ENCODE measurements around the gene AOAH.

Gene AOAH

DNA sequence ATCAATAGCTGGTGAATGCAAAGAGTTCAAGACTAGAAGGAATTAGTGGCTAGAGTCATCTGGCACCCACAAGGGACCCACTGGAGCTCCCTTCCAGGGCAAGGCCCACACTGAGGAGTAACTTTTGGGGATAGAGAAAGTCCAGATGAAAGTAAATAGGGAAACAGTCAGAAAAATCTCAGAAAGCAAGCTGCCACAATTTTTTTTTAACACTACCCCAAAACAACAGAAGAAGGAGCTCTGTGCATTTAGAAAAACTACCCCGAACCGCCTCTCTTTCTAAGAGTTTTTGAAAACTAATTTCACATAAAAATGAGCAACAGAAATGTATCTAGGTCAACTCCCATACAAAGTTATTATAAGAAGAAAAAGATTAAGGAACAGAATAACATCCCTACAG is 42.2 kb downstream of the AOAH start:
- H3K4me2 ChIP-seq, result no peak overlapping the region
- H4K20me1 ChIP-seq, result no peaks in the 10 kb centered on the region

DNA sequence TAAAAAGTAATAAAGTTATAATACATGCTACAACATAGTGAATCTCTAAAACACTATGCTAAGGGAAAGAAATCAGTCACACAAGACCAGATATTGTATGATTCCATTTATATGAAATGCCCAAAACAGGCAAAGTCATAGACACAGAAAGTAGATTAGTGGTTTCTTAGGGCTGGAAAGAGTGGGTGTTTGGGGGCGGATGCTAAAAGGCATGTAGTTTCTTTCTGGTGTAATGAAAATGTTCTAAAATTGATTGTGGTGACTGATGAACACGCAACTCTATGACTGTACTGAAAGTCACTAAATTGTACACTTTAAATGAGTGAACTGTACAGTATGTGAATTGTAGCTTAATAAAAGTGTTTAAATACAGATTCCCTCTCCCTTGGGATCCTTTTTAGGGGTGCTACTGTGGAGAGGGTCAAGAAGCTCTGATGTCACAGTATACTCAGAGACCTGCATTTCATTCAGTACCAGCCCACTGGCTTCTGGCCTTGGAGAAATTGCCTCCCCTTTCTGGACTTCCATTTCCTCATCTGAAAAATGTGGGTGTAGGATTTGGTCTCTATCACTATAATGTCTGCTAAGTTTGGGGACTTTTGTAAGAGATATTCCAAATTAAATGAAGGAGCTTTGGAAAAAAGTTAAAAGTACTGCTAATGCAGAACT is 46.4 kb downstream of the AOAH start:
- Histone ChIP-seq H3K4me3 (no peak overlapping the region), H3K9ac (no peak overlapping the region), H3K27ac (no peak overlapping the region), H3K4me1 (peaks cover 15% of the 10 kb centered on the region), H3K9me3 (no peaks in the 10 kb centered on the region), H4K20me1 (no peaks in the 10 kb centered on the region), H3K4me2 (peak overlapping the region; percentile 48), H3K36me3 (no peaks in the 10 kb centered on the region), H3K27me3 (no peaks in the 10 kb centered on the region)
- TF ChIP-seq Cebpa-rat (IDR thresholded peaks at IDR 0.05), result no peak

More for the DNA sequence above, 42.2 kb downstream of the AOAH start:
- Histone ChIP-seq H3K27me3 (no peaks in the 10 kb centered on the region), H3K9me3 (no peaks in the 10 kb centered on the region), H3K9ac (no peak overlapping the region), H3K4me1 (peaks cover 15% of the 10 kb centered on the region), H3K36me3 (no peaks in the 10 kb centered on the region), H3K27ac (no peak overlapping the region), H3K4me3 (no peak overlapping the region)
- no peak for TF ChIP-seq Cebpa-rat (IDR thresholded peaks at IDR 0.05)

DNA sequence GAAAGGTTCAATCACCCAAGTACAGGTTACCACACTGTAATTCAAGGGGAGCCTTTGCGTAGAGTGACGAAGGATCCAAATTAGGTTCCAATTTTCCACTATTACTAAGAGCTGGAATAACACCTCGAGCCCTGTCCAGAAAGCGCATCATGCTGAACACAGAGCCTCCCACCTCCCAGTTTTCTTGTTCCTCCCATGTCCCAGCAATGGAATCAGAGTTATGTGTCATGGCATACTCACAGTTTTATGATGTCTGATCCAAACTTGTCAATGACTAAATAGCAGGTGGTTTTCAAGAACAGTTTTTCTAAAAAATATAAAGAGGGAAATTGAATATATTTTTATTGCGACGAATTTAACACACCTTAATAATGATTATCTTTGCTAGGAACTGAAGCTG is 50.6 kb downstream of the AOAH start:
- Histone ChIP-seq H3K36me3 (no peaks in the 10 kb centered on the region), H3K9me3 (no peaks in the 10 kb centered on the region), H3K4me3 (no peak overlapping the region), H3K9ac (no peak overlapping the region), H3K27me3 (no peaks in the 10 kb centered on the region), H3K27ac (no peak overlapping the region), H3K4me1 (peaks cover 11% of the 10 kb centered on the region), H3K4me2 (no peak overlapping the region), H4K20me1 (no peaks in the 10 kb centered on the region)
- no peak for TF ChIP-seq Cebpa-rat (IDR thresholded peaks at IDR 0.05)

GRCh38 chr7:36671432-36671829 is 52.9 kb downstream of the AOAH start:
- no peak overlapping the region for H3K27ac ChIP-seq
- H3K9ac ChIP-seq, result no peak overlapping the region
- H3K4me1 ChIP-seq, result no peaks in the 10 kb centered on the region
- no peaks in the 10 kb centered on the region for H3K9me3 ChIP-seq
- H3K4me2 ChIP-seq, result no peak overlapping the region
- TF ChIP-seq Cebpa-rat (IDR thresholded peaks at IDR 0.05), result no peak
- H3K27me3 ChIP-seq, result no peaks in the 10 kb centered on the region
- no peak overlapping the region for H3K4me3 ChIP-seq
- H3K36me3 ChIP-seq, result no peaks in the 10 kb centered on the region
- H4K20me1 ChIP-seq, result no peaks in the 10 kb centered on the region

DNA sequence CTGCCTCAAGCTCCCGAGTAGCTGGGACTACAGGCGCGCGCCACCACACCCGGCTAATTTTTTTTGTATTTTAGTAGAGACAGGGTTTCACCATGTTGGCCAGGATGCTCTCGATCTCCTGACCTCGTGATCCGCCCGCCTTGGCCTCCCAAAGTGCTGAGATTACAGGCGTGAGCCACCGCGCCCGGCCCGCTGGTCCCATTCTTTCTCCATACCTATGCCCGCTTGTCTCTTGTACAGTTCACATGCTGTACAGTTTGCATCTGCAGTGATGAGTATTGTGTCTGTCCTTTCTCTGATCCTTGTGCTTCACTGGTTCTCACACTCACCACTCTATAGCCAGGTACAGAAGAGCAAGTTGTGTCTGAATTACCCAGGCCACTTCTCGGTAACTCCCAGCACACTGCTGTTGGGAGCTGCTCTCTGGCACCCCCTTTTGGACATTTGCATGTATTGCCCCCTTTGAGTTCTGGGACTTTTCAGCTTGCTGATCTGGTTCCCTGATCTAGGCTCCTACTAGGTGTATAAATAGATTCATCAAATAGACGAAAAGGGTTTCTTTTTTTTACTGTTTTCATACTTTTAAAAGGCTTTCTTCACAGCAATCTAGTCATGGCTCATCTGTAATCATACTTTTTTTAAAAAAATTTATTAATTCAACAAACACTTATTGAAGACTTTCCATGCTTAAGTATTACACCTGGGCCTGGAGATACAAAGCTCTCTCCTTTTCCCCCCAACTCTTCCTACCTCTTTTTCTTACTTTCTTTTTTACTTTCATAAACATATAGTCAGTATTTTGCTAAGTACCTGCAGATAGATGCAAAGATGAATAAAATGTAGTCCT is 53.5 kb downstream of the AOAH start:
- H3K4me3 ChIP-seq, result no peak overlapping the region
- no peaks in the 10 kb centered on the region for H3K4me1 ChIP-seq
- H3K9ac ChIP-seq, result no peak overlapping the region
- no peaks in the 10 kb centered on the region for H4K20me1 ChIP-seq
- no peak for TF ChIP-seq Cebpa-rat (IDR thresholded peaks at IDR 0.05)
- no peaks in the 10 kb centered on the region for H3K9me3 ChIP-seq
- H3K4me2 ChIP-seq, result no peak overlapping the region
- no peak overlapping the region for H3K27ac ChIP-seq
- H3K27me3 ChIP-seq, result no peaks in the 10 kb centered on the region
- H3K36me3 ChIP-seq, result no peaks in the 10 kb centered on the region

DNA sequence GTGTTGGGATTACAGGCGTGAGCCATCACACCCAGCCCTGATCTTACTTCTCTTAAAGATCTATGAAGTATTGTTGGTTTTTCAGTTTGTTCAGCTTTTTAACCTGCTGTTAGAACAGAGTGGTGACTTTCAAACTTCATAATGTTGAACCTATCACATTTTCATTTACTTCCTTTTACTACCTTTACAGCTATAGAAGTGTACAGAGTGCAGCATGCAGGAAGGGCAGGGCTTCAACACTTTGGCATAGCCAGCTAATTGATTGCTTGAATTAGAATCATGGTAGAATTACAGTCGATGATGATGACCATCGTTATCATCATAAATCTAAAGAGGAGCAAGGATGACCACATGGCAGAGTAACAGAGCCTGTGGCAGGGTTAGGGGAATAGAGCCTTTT is 55.5 kb downstream of the AOAH start:
- no peak overlapping the region for H3K9ac ChIP-seq
- H3K27me3 ChIP-seq, result no peaks in the 10 kb centered on the region
- no peaks in the 10 kb centered on the region for H3K4me1 ChIP-seq
- no peak overlapping the region for H3K27ac ChIP-seq
- H3K4me2 ChIP-seq, result no peak overlapping the region
- no peaks in the 10 kb centered on the region for H4K20me1 ChIP-seq
- no peaks in the 10 kb centered on the region for H3K36me3 ChIP-seq
- no peak for TF ChIP-seq Cebpa-rat (IDR thresholded peaks at IDR 0.05)
- H3K9me3 ChIP-seq, result no peaks in the 10 kb centered on the region
- no peak overlapping the region for H3K4me3 ChIP-seq

DNA sequence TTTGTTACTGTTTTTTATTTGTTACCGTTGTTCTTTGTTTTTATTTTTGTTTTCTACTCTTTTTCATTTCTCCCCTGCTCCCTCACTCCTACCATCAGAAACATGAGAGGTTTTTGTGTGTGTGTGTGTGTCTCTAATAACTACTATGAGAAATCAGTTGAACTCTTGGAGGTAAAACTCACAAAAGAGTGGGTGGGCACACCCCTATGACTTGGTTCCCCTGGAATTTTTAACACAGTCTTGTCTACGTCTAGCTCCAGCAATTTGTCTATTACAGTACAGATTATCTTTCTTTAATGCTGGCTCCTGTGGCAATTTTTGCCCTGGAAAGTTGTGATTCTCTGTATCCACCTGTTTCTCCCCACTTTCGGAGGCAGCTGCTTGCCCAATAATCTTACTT is 56.2 kb downstream of the AOAH start:
- H3K9ac ChIP-seq, result no peak overlapping the region
- no peaks in the 10 kb centered on the region for H3K9me3 ChIP-seq
- no peak overlapping the region for H3K27ac ChIP-seq
- no peak for TF ChIP-seq Cebpa-rat (IDR thresholded peaks at IDR 0.05)
- no peak overlapping the region for H3K4me2 ChIP-seq
- H4K20me1 ChIP-seq, result no peaks in the 10 kb centered on the region
- no peaks in the 10 kb centered on the region for H3K4me1 ChIP-seq
- no peak overlapping the region for H3K4me3 ChIP-seq
- no peaks in the 10 kb centered on the region for H3K27me3 ChIP-seq
- no peaks in the 10 kb centered on the region for H3K36me3 ChIP-seq

GRCh38 chr7:36667007-36667745 is 57.1 kb downstream of the AOAH start:
- Histone ChIP-seq H4K20me1 (no peaks in the 10 kb centered on the region), H3K27ac (no peak overlapping the region), H3K36me3 (no peaks in the 10 kb centered on the region), H3K4me1 (no peaks in the 10 kb centered on the region), H3K27me3 (no peaks in the 10 kb centered on the region), H3K9ac (no peak overlapping the region), H3K9me3 (no peaks in the 10 kb centered on the region), H3K4me2 (no peak overlapping the region), H3K4me3 (no peak overlapping the region)
- TF ChIP-seq Cebpa-rat (IDR thresholded peaks at IDR 0.05), result no peak

GRCh38 chr7:36663481-36663880 is 60.8 kb downstream of the AOAH start:
- Histone ChIP-seq H4K20me1 (no peaks in the 10 kb centered on the region), H3K4me1 (no peaks in the 10 kb centered on the region), H3K27me3 (no peaks in the 10 kb centered on the region), H3K4me3 (no peak overlapping the region), H3K27ac (no peak overlapping the region), H3K4me2 (no peak overlapping the region), H3K36me3 (no peaks in the 10 kb centered on the region), H3K9me3 (no peaks in the 10 kb centered on the region), H3K9ac (no peak overlapping the region)
- no peak for TF ChIP-seq Cebpa-rat (IDR thresholded peaks at IDR 0.05)

Data from BLaER1 (cell line).